ENCODE measurements around the gene OBSCN. TPM values are rescaled to one million over a fixed set of nuclear protein-coding genes. Genes with fewer than 3 reads are reported as not detected.

The OBSCN gene
- total RNA-seq, 1 experiment from 2014 or later: 29.1 TPM

GRCh38 chr1:228393811-228394570 is 186.1 kb downstream of the OBSCN start:
- CTCF ChIA-PET: no interaction called here
- no peaks in the 10 kb centered on the region for H3K9me3 ChIP-seq (ENCODE audit: low read length)
- peaks cover 42% of the 10 kb centered on the region; the same call in 1 of the 2 replicates for H3K36me3 ChIP-seq (ENCODE audit: low read depth, low read length)
- POLR2A ChIA-PET (ENCODE audit: unreplicated experiment): no interaction called here
- TF ChIP-seq EZH2 (IDR thresholded peaks at IDR 0.05; ENCODE audit: low read length, unreplicated experiment) (no peak), CTCF (conservative IDR thresholded peaks at IDR 0.05; ENCODE audit: low read depth, low read length) (no peak), EZH2phosphoT487 (IDR thresholded peaks at IDR 0.05; ENCODE audit: borderline replicate concordance, low read length) (no peak)
- H3K27ac ChIP-seq (ENCODE audit: low read length): no peak overlapping the region
- H3K4me3 ChIP-seq (ENCODE audit: low read length): no peak overlapping the region
- no peaks in the 10 kb centered on the region for H3K27me3 ChIP-seq (ENCODE audit: low read length)
- no peak overlapping the region for H3K9ac ChIP-seq (ENCODE audit: low read length)
- H3K9me2 ChIP-seq (replicated peaks; ENCODE audit: low read length): no peaks in the 10 kb centered on the region
- H3K4me2 ChIP-seq (ENCODE audit: low read length): no peak overlapping the region
- DNase-seq (no peak), ATAC-seq (peak; percentile 10)
- H3K79me2 ChIP-seq (ENCODE audit: low read length): peaks cover 5% of the 10 kb centered on the region
- no peak overlapping the region for H2AFZ ChIP-seq (ENCODE audit: low read length)
- H3F3A ChIP-seq (ENCODE audit: low read length, unreplicated experiment): no peaks in the 10 kb centered on the region
- intact Hi-C loops (cut with micrococcal nuclease): loop anchor here (5.0 kb wide), 1 partner anchor 63 kb away; a partner anchor contains a TSS
- H3K4me1 ChIP-seq (ENCODE audit: insufficient read depth, low read length): no peaks in the 10 kb centered on the region
- TSS peak; percentile 11 for BruUV-seq (replicated peaks)
- H4K20me1 ChIP-seq (ENCODE audit: low read length): 0 out of 2 replicates have a peak, but pooled peaks cover 2% of the 10 kb centered on the region

- ATAC-seq (no peak), DNase-seq (no peak)
- intact Hi-C loops (cut with micrococcal nuclease): loop anchor here (5.0 kb wide), 1 partner anchor 63 kb away; a partner anchor contains a TSS
- H3K9me3 ChIP-seq (ENCODE audit: low read length): no peaks in the 10 kb centered on the region
- ChIA-PET POLR2A (ENCODE audit: unreplicated experiment) (no interaction called here), CTCF (no interaction called here)
- TF ChIP-seq CTCF (conservative IDR thresholded peaks at IDR 0.05; ENCODE audit: low read depth, low read length) (no peak), EZH2 (IDR thresholded peaks at IDR 0.05; ENCODE audit: low read length, unreplicated experiment) (no peak), EZH2phosphoT487 (IDR thresholded peaks at IDR 0.05; ENCODE audit: borderline replicate concordance, low read length) (no peak)
- no peaks in the 10 kb centered on the region for H3K27me3 ChIP-seq (ENCODE audit: low read length)
- peaks cover 43% of the 10 kb centered on the region; the same call in 1 of the 2 replicates for H3K36me3 ChIP-seq (ENCODE audit: low read depth, low read length)
- H3K27ac ChIP-seq (ENCODE audit: low read length): no peak overlapping the region
- no peak overlapping the region for H3K4me3 ChIP-seq (ENCODE audit: low read length)
- no peaks in the 10 kb centered on the region for H3F3A ChIP-seq (ENCODE audit: low read length, unreplicated experiment)
- H3K4me2 ChIP-seq (ENCODE audit: low read length): no peak overlapping the region
- no TSS peak for BruUV-seq (replicated peaks)
- no peak overlapping the region for H3K9ac ChIP-seq (ENCODE audit: low read length)
- H2AFZ ChIP-seq (ENCODE audit: low read length): no peak overlapping the region
- no peaks in the 10 kb centered on the region for H3K9me2 ChIP-seq (replicated peaks; ENCODE audit: low read length)
- H3K4me1 ChIP-seq (ENCODE audit: insufficient read depth, low read length): no peaks in the 10 kb centered on the region
- H4K20me1 ChIP-seq (ENCODE audit: low read length): peaks cover 6% of the 10 kb centered on the region; the same call in 1 of the 2 replicates
- H3K79me2 ChIP-seq (ENCODE audit: low read length): peaks cover 10% of the 10 kb centered on the region
These were observed 186.9 kb downstream of the OBSCN start for GRCh38 chr1:228394571-228395394.

All from PC-3 (cell line).